Measurements from ENCODE around the gene DSEL.

The DSEL gene

DNA sequence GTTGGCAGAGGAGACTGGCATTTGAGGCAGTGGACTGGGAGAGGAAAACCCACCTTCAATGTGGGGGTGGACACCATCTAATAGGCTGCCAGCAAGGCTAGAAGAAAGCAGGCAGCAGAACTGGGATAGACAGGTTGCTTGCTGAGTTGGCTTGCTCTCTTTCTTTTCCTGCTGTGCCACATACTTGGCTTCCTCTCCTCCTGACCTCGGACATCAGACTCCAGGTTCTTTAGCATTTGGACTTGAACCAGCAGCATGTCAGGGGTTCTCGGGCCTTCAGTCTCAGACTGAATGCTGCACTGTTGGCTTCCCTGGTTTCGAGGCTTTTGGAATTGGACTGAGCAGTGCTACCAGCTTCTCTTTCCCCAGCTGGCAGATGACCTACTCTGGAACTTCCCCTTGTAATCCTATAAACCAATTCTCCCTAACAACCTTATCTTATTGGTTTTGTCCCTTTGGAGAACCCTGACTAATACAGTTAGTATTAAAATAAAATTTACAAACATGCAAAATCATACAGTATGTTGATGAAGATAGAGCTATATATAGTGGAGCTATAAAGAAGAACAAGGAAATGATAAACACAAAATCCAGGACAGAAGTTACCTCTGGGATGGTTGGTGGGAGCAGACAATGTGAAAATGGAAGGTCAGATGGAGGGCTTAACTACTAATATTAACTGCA is 15.9 kb downstream of the DSEL start:
- DNase-seq (ENCODE audit: low read depth), result no peak

DNA sequence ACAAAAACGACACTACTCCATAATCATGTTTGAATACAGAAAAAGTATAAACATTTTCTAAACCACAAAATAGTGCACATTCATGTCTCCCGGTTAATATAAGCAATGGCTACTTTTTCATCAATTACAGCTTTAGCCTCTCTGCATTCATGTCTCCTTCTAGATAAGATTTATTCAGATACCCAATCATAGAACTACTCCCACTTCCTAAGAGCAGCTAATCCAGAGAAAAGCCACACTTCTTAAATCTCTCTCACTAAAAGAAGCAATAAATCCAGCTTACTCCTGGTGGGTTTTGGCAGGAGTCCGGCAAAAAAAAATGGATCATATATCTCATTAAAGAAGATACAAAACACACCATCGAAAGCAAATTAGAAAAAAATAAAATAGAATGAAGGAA is 20.1 kb downstream of the DSEL start:
- DNase-seq (ENCODE audit: low read depth), result no peak

- no peak for DNase-seq (ENCODE audit: low read depth)
Measured at GRCh38 chr18:67486534-67486933, 30.0 kb downstream of the DSEL start.

DNA sequence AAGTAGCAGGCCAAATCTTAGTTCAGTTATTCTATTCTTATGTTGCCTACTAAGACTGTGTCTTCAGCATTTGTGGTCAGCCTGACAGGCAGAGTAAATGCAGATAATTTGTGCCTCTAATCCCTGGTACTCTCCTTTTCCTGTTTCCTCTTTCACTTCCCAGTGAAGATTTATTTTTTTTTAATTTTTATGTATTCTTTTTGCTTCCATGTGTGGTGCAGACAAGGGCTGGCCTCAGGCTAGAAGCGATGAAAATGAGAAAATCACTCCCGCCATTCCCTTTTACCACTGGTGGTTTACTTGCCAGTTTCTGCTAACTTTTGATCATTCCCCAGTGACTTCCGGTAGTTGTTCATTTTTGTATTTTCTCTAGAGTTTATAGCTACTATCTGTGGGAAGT is 30.9 kb downstream of the DSEL start:
- no peak for DNase-seq (ENCODE audit: low read depth)

- no peak for DNase-seq (ENCODE audit: low read depth)
Measured at GRCh38 chr18:67484458-67484857, 32.1 kb downstream of the DSEL start.

DNA sequence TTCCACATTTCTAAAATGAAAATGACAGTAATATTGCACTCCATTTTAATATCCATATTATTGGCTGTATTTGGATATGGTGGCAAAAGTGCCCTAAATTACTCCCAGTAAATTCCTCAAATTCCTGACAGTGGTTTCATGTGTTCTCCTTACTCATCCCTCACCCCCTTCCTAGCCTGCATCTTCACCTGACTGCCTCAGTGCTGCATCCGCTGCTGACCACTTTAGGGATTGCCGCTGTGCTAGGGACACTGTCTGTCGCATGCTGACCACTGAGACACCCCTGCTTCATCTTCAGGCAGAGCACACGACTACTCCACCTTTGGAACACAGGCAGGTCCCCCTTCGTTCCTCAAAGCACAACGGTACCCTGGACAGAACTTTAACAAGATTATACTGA is 32.6 kb downstream of the DSEL start:
- no peak for DNase-seq (ENCODE audit: low read depth)

DNA sequence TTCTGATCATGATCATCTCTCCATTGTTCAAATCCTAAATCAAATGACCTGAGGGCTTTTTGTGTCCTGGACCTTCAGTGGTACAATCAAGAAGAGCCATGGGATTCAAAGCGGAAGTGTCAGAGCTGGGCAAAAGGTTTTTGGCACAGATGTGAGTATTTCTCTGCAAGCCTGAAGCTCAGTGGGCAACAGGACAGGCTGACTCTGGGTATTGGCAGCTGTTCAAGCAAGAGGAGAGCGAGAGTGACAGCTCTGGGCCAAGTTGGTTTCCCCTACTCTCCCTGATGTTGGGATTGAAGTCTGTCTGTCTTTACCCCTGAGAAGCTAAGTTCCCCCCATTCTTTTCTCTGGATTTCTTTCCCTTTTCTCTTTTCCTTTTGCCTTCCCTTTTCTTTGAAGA is 33.3 kb downstream of the DSEL start:
- no peak for DNase-seq (ENCODE audit: low read depth)

DNA sequence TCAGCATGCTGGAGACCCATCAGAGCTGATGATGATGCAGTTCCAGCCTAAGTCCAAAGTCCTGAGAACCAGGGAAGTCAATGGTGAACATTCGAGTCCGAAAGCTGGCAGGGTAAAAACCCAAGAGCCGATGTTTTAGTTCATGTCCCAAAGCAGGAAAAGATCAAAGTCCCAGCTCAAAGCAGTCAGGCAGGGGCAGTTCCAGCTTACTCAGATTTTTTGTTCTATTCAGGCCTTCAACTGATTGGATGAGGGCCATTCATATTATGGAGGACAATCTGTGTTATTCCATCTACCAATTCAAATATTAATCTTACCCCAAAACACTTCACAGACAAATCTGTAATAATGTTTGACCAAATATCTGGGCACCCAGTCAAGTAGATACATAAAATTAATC is 38.3 kb downstream of the DSEL start:
- DNase-seq (ENCODE audit: low read depth), result no peak

DNA sequence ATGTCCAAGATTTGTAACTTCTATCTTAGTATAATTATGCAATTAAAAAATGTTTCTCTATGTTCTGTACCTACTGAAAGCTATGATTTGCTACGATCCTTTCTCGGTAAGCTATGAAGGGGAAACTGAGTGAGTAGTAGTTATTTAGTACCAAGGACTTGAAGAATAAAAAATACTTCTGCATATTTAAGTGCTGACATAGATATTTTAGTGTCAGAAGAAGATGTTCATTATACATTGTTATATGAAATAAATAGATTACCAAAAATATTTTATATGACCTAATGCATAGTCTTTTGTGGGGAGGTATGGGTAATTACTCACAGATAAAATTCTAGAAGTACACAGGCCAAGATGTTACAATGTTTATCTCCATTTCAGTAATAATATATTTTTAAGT is 39.0 kb downstream of the DSEL start:
- DNase-seq (ENCODE audit: low read depth), result no peak

DNA sequence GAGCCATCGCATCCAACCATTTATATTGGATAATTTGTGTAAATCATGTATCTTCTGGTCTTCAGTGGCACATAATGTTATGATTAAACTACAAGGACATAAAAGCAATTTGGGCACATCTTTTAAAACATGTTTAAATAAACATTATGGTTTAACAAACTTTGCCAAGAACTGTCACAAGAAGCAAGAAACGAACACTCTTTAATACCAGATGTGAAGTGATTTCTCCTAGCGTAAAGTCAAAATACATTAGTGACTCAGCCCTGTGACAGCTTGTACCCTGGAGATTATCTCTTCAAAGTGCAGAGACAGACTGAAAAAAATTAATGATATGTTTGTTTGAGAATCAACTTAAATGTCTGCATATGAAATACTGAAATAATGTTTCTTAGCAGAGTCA is 39.9 kb downstream of the DSEL start:
- no peak for DNase-seq (ENCODE audit: low read depth)

- no peak for DNase-seq (ENCODE audit: low read depth)
Measured at GRCh38 chr18:67475673-67476072, 40.8 kb downstream of the DSEL start.

DNA sequence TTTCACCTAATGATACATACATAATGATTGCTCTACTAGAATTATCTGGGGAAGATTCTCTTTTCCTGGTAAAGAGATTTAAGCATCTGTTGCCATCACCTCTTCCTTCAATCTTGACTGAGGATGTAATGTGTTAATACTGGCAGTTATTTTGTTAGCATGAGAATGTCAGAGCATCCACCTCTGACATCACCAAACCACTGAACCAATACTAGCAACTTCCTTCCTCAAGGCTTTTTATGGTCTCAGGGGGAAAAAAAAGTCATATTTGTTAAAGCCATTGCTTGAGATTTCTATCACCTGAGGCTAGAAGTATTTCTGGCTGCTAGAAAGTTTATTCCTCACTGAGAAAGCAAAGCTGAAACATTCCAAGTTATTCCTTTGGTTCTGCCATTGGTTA is 48.5 kb downstream of the DSEL start:
- no peak for DNase-seq (ENCODE audit: low read depth)

DNA sequence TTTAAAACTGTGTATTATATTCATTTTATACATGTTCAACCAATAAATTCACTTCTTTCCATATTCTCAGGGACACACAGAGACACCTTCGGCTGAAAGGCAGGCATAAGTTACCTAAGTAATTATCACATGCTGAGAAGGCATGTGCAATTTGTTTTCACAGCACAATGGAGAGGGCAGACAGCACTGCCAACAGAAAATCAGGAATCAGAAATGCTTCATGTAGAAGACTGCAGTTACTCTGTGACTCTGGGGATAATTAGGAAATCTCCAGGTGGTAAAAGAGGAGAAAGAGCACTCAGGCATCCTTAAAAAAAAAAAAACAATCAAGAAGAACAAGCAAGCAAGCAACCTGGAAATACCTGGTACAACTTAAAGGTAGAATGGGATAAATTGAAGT is 49.3 kb downstream of the DSEL start:
- no peak for DNase-seq (ENCODE audit: low read depth)

DNA sequence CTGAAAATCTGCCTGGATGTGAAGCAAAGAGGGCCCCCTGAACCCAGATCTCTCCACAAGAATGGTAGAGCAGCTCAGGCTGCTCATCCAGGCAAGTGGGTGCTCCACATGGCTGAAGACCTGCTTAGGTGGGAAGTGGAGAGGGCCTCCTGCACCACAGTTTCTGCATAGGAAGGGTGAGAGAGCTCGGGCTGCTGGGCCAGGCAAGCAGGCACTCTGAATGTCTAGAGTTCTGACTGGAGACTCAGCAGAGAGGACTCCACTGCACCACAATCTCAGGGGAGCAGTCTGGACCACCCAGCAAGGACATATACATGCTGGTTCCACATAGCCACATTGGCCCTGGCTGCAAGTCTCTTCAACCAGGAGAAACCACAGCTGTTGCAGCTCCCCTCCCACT is 52.0 kb downstream of the DSEL start:
- no peak for DNase-seq (ENCODE audit: low read depth)

DNA sequence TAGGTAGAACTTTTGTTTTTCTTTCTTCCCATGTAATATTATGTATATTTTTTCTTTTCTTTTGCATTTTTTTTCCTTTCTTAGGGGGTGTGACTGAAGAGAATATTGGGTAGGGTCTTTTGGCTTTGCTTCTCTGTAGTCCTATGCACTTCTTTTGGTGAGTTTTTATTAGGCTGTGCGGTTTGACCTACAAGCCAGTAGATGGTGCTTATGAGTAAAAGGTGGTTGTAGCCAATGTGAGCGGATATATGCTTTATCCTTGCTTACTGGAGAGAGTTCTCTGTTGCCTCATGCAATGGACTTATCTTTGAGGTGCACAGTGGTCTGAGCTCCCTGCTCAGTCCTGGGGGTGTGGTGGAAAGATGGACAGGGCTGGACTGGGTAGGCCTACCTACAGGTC is 52.7 kb downstream of the DSEL start:
- DNase-seq (ENCODE audit: low read depth), result no peak

GRCh38 chr18:67456711-67457110 is 59.8 kb downstream of the DSEL start:
- no peak for DNase-seq (ENCODE audit: low read depth)
